ENCODE measurements around the gene CPED1.
"Not testable (repeated sequence)": the region's sequence is repeated elsewhere in the genome, so short reads cannot be mapped to it uniquely, and the experiment has no call there.

CPED1 gene

DNA sequence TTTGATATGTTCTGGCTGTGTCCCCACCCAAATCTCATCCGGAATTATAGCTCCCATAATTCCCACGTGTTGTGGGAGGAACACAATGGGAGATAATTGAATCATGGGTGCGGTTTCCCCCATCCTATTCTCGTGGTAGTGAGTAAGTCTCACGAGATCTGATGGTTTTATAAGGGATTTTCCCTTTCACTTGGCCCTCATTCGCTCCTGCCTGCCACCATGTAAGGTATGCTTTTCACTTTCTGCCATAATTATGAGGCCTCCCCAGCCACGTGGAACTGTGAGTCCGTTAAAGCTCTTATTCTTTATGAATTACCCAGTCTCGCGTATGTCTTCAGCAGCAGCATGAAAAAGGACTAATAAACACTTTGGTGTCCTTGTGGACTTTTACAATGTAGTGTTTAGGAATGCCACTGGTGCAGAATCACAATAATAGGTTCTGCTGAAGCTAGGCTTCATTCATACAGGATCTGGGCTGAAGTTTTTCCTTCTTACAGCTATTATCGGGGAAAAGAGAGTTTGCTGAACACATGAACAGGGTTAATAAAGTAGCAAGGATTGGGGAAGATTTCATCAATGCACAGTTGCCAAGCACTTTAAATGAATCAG lies 74.3 kb downstream of the CPED1 start:
- DNase-seq, result no peak

DNA sequence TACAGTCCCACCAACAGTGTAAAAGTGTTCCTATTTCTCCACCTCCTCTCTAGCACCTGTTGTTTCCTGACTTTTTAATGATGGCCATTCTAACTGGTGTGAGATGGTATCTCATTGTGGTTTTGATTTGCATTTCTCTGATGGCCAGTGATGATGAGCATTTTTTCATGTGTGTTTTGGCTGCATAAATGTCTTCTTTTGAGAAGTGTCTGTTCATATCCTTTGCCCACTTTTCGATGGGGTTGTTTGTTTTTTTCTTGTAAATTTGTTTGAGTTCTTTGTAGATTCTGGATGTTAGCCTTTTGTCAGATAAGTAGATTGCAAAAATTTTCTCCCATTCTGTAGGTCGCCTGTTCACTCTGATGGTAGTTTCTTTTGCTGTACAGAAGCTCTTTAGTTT lies 79.2 kb downstream of the CPED1 start:
- DNase-seq, result not testable (repeated sequence)

DNA sequence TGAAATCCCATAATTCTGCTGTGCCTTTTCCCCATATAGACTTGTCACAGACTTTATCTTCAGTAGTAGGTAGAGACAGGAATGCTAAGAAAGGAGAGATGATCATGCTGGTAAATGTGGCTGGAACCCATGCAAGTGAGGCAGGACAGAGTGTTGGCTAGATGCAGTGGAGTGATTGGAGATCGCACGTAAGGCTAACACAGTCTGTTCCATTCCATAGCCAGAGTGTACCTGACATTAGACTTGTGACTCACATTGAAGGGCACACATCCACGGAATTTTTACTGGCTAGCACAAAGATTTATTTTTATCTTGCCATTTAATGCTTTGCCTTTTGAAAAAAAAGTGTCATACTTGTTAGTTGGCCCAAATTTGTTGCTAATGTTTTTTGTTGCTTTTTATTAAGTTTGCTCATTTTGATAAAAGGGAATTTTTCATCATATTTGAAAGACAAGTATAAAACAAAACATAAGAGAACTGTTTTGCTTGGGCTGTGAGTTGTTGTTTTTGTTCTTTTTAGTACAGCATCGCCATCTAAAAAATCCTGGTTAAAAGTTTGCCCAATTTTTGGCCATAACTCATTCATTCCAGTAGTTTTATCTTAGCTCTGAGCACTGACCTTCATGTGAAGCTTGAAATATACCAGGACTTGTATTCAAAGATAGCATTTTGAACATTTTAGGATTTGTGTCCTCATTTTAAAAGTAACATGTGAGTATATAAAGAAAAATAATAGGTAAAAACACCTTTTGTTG lies 81.0 kb downstream of the CPED1 start:
- DNase-seq, result no peak

DNA sequence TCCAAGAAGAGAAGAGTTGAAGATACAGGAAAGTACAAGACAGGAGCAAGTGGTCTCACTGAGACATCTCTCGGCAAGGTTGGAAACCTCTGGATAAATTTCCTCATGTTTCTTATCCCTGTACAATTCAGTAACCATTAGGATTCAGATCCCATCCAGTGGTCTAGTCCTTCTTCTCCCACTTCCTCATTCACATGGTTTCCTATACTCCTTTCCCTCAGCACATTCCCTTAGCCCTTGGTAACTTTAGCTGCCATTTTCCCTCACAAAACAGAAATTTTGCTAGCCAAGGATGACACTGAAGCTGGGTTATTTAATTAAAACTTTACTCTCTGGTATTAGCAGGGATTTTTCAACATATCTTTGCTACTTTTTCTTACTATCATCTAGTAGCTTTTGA lies 82.6 kb downstream of the CPED1 start:
- no peak for DNase-seq

DNA sequence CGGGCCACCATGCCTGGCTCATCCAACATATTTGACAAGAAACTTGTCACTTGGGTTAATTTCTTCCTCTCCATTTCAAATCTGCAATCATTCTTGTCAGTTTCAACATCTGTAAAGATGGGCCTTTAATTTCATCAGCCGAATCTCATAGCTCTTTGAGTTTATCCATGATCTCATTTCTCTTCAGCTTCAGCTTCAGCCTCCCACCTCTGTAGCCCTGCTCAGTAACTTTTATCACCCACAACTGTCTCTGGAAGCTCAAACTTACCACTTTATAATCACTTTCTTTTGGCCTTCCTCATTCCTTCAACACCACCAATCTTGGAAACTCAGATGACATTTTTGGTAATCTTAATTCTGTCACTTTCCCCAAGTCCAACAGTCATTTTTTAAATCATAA lies 83.2 kb downstream of the CPED1 start:
- DNase-seq, result no peak

DNA sequence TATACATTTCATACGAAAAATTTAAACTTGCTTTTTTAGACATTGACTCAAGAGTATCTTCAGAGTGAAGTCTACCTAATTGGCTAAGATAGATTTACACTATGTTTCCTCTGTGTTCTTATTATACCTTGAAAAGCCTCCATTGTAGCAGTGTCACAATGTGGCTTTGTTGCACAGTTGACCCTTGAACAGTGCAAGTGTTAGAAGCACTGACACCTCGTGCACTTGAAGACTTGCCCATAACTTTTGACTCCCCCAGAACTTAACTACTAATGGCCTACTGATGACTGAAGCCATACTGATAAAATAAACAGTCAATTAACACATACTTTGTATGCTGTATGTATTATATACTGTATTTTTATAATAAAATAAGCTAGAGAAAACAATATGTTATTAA lies 84.3 kb downstream of the CPED1 start:
- no peak for DNase-seq

DNA sequence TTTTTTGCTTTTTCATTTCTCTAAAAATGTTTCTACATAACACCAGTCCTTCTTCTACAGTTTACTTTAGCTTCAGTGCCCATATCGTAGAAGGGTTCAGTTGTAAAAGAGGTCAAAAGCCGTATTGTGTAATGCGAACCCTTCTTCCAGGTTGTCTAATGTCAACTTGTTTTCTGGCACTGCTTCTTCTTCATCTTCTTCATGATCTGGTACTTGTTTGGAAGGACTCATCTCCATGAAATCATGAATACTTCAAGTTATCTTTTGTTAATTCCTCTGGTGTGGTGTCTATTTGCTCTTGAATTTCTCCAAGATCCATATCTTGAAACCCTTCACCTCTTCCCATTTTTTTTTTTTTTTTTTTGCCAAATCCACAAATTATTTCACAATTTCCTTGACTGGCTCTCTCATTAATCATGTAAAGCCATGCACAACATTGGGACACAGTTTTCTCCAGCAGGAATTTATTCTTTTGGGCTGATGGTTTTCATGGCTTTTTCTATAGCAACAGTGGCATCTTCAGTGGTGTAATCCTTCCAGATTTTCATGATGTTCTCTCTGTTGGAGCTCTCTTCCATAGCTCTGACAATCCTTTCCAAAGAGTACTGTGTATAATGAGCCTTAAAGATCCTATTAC lies 85.1 kb downstream of the CPED1 start:
- no peak for DNase-seq

DNA sequence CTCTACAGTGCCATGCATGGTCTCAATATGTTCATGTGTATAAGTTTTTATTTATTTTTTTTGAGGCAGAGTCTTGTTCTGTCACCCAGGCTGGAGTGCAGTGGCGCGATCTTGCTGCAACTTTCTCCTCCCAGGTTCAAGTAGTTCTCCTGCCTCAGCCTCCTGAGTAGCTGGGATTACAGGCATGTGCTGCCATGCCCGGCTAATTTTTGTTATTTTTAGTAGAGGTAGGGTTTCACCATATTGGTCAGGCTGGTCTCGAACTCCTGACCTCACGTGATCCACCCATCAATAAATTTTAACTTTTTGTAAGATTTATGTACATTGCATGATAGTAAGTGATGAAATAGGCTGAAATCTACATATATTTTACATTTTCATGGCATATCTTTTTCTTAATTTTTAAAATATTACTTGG lies 86.9 kb downstream of the CPED1 start:
- DNase-seq, result not testable (repeated sequence)

DNA sequence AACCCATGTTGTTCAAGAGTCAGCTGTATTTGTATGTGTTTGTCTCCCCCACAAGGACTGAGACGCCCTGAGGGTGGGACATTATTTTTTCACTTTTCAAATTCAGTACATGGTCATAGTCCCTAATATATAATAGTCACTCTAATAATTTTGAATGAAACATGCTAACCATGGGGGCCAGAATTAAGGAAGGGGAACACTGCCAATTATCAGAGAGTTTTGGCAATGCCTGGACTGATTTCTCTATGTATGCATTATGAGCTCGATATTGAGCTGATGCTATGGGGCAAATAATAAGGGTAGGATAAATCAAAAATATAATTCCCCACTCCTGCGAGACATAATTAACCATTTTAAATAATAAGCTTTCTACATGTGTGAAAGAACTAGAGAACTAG lies 87.4 kb downstream of the CPED1 start:
- no peak for DNase-seq

DNA sequence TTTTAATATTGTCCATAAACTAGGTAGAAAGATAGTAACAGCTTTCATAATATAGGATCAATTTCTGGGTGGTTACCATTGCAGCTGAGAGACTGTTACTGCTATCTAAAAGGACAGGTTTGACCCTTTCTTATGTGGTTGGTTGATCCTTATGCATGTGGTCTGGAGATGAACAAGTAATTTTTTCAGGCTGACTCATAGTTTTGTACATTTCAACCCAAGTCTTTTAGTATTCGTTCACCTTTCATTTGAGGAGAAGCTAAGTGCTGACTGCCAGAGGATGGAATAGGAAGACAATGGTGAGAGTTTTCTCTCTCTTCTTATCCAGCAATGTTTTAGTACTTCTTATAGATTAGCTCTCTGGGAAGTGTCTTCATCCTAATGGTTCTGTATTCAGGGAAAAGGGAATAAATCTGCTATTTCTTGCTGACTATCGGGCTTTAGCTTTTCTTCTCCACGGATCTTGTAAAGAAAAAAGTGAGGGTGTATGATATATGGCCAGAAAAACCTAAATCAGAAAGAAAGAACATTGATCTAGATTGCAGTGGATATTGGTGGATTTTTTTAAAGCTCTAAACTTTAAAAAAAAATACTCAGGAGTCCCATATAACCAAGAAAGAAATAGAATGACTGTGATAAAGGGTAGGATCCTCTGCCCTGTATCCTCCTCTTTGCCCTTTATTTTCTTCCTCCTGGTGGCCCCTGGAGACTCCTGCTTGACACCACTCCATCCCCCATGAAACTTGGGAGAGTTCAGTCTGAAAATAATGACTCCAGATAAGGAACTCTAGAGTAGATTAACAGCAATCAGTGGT lies 88.0 kb downstream of the CPED1 start:
- no peak for DNase-seq

DNA sequence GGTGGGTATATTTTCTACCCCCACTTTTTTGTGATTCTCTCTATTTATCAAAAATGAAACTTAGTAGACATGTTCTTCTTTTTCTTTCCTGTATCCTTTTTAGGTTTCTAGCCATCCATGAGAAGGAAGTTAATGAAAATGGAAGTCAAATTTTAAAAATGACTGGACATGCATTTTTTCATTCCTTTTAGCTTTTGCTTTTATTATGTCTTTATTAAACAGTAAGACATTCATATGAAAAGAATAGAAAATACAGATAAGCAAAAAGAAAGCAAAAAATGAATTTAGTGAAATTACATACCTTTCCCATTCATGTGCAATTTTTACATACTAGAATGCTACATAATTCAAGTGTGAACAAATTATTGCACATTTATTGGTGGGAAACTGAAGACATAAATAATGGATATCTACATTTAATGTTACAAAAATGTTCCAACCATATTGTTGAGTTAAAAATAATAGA lies 88.7 kb downstream of the CPED1 start:
- DNase-seq, result no peak

DNA sequence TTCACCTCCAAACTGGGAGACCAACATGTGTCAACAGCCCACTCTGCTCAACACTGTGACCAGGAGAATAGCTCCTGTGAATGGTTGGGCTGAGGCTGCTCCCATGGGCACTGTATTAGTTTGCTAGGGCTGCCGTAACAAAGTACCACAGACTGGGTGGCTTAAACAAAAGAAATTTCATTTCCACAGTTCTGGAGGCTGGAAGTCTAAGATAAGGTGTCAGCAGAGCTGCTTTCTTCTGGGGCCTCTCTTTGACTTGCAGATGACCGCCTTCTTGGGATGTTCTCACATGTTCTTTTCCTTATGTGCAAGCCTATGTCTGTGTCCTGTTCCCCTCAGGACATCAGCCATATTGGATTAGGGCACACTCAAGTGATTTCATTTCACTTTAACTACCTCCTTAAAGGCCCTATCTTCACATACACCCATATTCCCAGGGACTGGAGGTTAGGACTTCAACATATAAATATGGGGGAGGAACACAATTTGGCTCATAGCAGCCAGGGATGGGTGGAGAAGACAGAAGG lies 90.3 kb downstream of the CPED1 start:
- no peak for DNase-seq

DNA sequence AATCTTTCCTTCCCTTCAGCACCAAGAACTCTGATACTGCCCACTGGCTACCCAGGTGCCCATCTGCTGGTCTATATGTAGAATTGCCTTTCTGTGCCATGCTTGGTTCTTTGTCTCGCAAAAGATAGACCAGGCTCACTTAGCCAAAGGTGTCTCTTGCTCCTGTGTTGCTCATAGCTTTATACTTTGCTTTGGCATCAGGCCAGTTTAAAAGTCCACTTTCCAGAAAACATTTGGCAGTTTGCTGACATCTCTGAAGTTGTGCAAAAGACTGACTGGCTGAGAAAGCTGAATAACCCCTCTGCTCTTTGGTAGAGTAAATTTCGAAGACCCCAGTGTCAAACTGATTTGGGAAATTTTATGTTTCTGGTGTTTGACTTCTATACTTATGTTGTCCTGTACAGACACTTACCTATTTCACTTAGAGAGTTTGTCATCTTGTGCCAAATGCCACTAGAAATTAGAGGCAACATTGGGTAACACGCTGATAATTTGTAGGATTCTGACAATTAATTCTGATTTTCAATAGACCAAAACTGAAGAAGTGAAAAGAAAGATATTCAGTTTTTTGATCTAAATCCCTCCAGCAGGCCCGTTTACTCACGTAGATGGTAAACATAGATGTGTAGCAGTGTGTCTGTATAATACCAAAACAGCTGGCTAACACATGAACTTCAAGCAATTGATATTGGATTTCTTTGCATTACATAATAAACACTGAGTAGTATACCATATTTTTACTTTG lies 91.1 kb downstream of the CPED1 start:
- no peak for DNase-seq

DNA sequence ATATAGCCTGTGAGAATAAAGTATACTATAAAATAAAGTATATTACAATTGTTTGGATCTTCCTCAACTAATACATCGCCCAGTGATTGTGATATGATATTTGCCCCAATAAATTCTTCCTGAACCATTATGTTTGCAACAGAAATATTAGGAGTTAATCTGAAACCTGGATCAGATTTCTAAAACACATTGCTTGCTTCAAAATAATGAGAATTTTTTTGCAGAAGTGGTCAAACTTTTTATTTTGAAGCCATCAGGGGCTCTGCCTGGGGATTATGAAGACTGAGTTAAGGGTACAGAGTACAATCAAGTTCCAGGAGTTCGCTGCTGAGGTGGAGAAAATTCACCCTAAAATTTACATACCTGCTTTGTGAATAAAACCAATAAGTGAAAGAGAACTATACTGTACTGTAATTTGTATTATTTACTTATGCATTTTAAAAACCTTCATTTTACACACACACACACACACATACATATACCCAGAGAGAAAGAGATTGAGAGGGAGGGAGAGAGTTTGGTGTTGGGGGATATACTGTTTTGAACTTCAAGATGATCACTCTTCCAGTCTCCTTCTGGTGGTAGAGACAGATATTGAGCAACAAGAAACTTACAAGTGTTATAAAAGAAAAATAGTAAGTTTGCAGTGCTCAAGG lies 91.9 kb downstream of the CPED1 start:
- no peak for DNase-seq

DNA sequence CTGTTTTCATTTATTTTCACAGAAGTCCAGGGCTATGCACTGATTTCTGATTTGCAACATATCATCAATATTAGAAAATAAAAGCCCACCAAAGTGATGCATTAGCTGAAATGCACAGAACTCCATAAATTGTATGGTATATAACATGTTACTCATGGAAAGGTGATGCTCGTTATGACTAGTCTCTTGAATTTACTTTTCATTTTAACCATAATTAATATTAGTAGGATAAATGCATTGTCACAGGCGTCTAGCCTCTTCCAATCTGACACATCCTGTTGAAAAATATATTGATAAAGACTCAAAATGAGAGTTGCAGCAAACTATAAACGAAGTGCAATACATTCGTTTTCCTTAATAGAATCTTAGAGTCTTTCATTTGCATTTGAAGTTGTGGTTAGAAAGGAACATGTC lies 92.4 kb downstream of the CPED1 start:
- DNase-seq, result no peak

DNA sequence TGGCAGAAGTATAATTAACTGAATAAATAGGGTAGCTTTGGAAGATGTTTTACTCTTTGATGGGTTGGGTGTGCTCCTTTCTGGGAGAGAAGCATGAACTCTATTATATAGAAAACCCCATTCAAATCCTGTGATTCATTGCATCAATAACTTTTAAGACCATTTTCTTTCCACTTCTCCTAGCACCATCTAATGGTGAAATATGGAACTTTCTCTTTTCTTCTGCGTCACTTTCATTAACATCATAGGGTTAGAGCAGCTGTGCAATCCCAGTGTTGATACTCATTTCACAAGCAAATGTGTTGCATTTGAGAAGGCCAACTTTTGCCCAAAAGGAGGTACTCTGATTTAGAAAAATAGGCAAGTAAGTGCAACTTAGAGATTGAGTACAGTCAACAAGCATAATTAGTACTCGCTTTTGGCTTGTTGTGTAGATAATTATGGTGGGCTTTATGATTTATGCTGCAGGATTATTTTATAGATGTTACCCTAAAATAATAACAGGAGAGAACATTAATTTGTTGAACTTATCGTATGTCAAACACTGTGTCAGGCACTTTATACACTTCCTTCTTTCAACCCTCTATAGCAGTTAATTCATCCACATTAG lies 92.9 kb downstream of the CPED1 start:
- DNase-seq, result peak in 2 of 58 donors; percentile 15 to 46

DNA sequence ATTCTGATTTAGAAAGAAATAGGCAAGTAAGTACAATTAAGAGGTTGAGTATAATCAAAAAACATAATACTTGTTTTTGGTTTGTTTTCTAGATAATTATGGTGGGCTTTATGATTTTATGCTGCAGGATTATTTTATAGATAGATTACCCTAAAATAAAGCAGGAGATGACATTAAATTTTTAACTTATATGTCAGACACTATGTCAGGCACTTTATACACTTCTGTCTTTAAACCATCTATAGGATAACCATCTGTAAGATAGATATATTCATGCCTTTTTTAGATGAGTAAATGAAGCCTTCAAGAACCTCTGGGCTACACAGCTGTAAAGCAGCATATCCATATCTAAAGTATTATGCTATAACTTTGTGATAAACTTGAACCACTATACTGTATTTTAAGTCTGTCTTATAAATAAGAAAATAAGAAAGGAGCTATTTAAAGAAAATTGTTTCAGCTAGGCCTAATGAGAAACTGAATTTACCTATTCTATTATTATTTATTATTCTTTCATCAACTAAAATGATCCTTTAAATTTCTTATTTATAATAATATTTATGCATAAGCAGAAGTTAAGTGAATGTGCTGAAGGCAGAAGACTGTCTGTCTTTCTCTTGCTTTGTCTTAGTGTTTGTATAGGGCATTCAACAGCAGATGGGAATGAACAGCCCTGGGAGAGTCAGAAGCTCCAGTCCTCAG lies 94.0 kb downstream of the CPED1 start:
- DNase-seq, result no peak

DNA sequence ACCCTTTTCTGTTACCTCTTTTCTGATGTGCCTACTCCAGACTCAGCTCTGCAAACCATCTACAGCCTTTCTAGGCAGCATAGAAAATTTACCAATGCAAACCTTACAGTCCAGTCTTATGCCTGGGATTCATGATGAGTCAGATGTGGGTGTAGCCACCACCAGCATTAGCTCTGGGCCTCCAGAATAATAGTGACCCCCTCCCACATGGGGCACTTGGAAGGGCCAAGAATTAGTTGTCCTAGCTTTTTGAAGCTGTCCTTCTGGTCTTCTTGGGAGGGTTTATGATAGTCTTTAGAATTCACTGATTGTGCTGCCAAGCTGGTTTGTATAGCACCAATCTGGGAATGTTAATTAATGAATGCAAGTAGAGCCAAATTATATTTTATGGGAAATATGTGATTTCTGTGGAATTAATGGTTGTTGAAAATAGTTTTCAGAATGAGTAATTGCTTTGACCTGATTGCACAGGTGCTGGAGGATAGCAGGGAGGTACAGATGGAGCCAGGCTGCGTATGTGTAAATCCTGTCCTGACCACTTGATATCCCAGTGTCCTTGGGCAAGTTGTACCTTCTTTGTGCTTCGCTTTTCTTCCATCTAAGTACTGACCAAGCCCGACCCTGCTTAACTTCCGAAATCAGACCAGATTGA lies 94.8 kb downstream of the CPED1 start:
- DNase-seq, result no peak
